Upper lobe of left lung (tissue), 6 donors: Measurements from ENCODE around the gene PIP5K1C. TPM values are rescaled to one million over a fixed set of nuclear protein-coding genes. Genes with fewer than 3 reads are reported as not detected.

Source experiments
- ATAC-seq, 2 donors: fragments of 200-7000 bp; cut with Tn5 transposase; one replicate each; pipeline ENCODE4 v1.9.1; 2022; ENCODE audit warnings: mild to moderate bottlenecking in 2 of 2, moderate library complexity in 2 of 2; ENCODE audit not compliant: low FRiP score in 2 of 2
- DNase-seq, 2 donors: peaks; one replicate each; pipeline ENCODE4 v3.0.0-alpha.2; 2019 to 2020
- H3K27ac ChIP-seq, 4 donors: fragments of 200-600 bp; sonication (generic); one replicate each; pipeline ENCODE4 v1.5.1; 2016 to 2019
- H3K27me3 ChIP-seq, 4 donors: fragments of 200-600 bp; sonication (generic); one replicate each; pipeline ENCODE4 v1.5.1; 2017 to 2019
- H3K36me3 ChIP-seq, 4 donors: fragments of 200-600 bp; sonication (generic); one replicate each; pipeline ENCODE4 v1.5.1; 2016 to 2019
- H3K4me1 ChIP-seq, 4 donors: fragments of 200-600 bp; sonication (generic); one replicate each; pipeline ENCODE4 v1.5.1; 2018 to 2019
- H3K4me3 ChIP-seq, 4 donors: fragments of 200-600 bp; sonication (generic); one replicate each; pipeline ENCODE4 v1.5.1; 2017 to 2019; ENCODE audit warnings: mild to moderate bottlenecking in 2 of 4, moderate library complexity in 1 of 4
- H3K9me3 ChIP-seq, 4 donors: fragments of 200-600 bp; sonication (generic); one replicate each; pipeline ENCODE4 v1.5.1; 2018 to 2019
- CTCF ChIP-seq, 6 experiments: fragments of 450-650 bp in 4 of 6; fragments of 200-600 bp in 2 of 6; sonication (generic) in 2 of 6; IDR thresholded peaks; one replicate each; pipeline ENCODE4 v1.5.1; 2016 to 2019; ENCODE audit warnings: antibody characterized with exemption in 6 of 6
- EP300 ChIP-seq, 4 donors: sonication (generic); formaldehyde crosslinking; IDR thresholded peaks; one replicate each; pipeline ENCODE4 v1.5.1; 2017; ENCODE audit warnings: antibody characterized with exemption in 4 of 4, control low read depth in 2 of 4
- POLR2A ChIP-seq, 4 donors: fragments of 450-650 bp; IDR thresholded peaks; one replicate each; pipeline ENCODE4 v1.5.1; 2016 to 2017; ENCODE audit warnings: antibody characterized with exemption in 4 of 4, mild to moderate bottlenecking in 2 of 4
- POLR2AphosphoS5 ChIP-seq, 2 donors: sonication (generic); formaldehyde crosslinking; IDR thresholded peaks; one replicate each; pipeline ENCODE4 v1.5.1; 2017; ENCODE audit warnings: antibody characterized with exemption in 2 of 2
- WGBS, 2 donors: methylation state at CpG; one replicate each; pipeline ENCODE4 v1.1.5; 2017 to 2018; 5-methylcytosine and 5-hydroxymethylcytosine counted together
- total RNA-seq, 6 donors: library from RNA; depleted of rRNA in 4 of 6; stranded (reverse); fragments of >200 nt in 4 of 6; gene quantifications; one replicate each; pipeline versions ENCODE4 v1.1.0 to v1.2.1, GENCODE V29; 2016 to 2021
- donor health status: DM: no; HTN: no; CAD: no; lungs with moderate emphysema.
- donor health status: DM: no; HTN: yes; CAD: no; lungs with severe emphysema.

The PIP5K1C gene
- total RNA-seq, 6 donors from 2014 or later = 24.6 to 64.1 (median 43.1) TPM

GRCh38 chr19:3620145-3620816 is 80.0 kb downstream of the PIP5K1C start:
- H3K9me3 ChIP-seq = no peaks in the 10 kb centered on the region
- H3K27me3 ChIP-seq = no peaks in the 10 kb centered on the region
- WGBS, 2 donors = 86 to 91% methylated on average over 10 to 19 of the region's 19 CpGs
- no peak overlapping the region for H3K27ac ChIP-seq
- DNase-seq (peak in 1 of 2 donors; percentile 74), ATAC-seq (no peak)
- H3K4me3 ChIP-seq = no peak overlapping the region
- no peak for TF ChIP-seq POLR2AphosphoS5 (IDR thresholded peaks at IDR 0.05)
- no peak for TF ChIP-seq POLR2A (IDR thresholded peaks at IDR 0.05)
- no peak for TF ChIP-seq CTCF (IDR thresholded peaks at IDR 0.05)
- TF ChIP-seq EP300 (IDR thresholded peaks at IDR 0.05) = no peak
- H3K36me3 ChIP-seq = peaks cover 6 to 63% (median 49%) of the 10 kb centered on the region in 4 donors
- peaks cover 16 to 28% (median 23%) of the 10 kb centered on the region in 4 donors for H3K4me1 ChIP-seq

GRCh38 chr19:3619631-3620012 is 80.6 kb downstream of the PIP5K1C start:
- 85 to 90% methylated on average over 17 of the region's 17 CpGs for WGBS, 2 donors
- TF ChIP-seq POLR2A (IDR thresholded peaks at IDR 0.05) (no peak), POLR2AphosphoS5 (IDR thresholded peaks at IDR 0.05) (no peak), CTCF (IDR thresholded peaks at IDR 0.05) (no peak), EP300 (IDR thresholded peaks at IDR 0.05) (no peak)
- Histone ChIP-seq H3K9me3 (no peaks in the 10 kb centered on the region), H3K27ac (no peak overlapping the region), H3K27me3 (no peaks in the 10 kb centered on the region), H3K4me3 (no peak overlapping the region), H3K36me3 (peaks cover 6 to 69% (median 49%) of the 10 kb centered on the region in 4 donors), H3K4me1 (peaks cover 9 to 22% (median 17%) of the 10 kb centered on the region in 4 donors)
- peak in 1 of 2 donors; percentile 65 for DNase-seq
- ATAC-seq = no peak

DNA sequence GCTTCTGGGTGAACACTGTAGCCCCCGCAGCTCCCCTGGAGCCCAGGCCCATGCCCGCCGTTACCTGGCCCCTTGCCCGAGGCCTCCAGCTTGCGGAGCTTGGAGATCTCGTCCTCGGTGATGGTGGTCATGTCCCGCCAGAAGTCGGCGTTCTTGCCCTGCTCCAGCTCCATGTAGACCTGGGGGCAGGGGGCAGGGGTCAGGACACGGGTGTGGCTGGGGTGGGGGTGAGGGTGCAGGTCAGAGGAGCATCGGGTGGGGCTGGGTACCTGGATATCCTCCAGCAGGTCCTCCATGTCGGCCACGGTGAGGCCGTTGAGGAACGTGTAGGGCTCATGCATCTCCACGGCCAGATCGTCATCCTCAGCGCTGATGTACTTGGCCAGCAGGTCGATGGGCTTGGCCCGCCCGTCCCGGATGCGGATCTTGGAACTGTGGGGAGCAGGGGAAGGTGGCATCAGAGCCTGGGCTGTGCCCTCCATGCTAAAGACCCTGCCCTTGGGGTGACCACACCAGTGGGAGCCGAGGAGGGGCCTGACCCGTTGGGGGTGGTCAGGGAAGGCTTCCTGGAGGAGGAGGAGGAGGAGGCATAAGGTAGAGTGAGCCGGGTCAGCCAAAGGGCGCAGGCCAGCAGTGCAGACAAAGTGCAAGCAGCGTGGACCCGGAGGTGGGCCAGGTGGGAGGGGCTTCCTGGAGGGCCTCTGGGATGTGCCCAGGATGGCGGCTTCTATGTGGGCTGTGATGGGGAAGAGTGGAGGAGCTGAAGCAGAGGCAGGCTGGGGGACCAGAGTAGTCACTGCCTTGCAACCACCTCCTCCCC is 81.2 kb downstream of the PIP5K1C start:
- no peak overlapping the region for H3K4me3 ChIP-seq
- H3K36me3 ChIP-seq = peaks cover 6 to 69% (median 49%) of the 10 kb centered on the region in 4 donors
- WGBS, 2 donors = 82 to 90% methylated on average over 19 to 23 of the region's 31 CpGs
- DNase-seq = no peak
- H3K27ac ChIP-seq = no peak overlapping the region
- no peak for TF ChIP-seq EP300 (IDR thresholded peaks at IDR 0.05)
- TF ChIP-seq POLR2A (IDR thresholded peaks at IDR 0.05) = no peak
- TF ChIP-seq CTCF (IDR thresholded peaks at IDR 0.05) = peak in 1 of 6 experiments; percentile 16
- TF ChIP-seq POLR2AphosphoS5 (IDR thresholded peaks at IDR 0.05) = no peak
- peaks cover 7 to 19% (median 12%) of the 10 kb centered on the region in 4 donors for H3K4me1 ChIP-seq
- no peaks in the 10 kb centered on the region for H3K27me3 ChIP-seq
- no peak for ATAC-seq
- H3K9me3 ChIP-seq = no peaks in the 10 kb centered on the region

GRCh38 chr19:3618144-3618810 is 82.0 kb downstream of the PIP5K1C start:
- TF ChIP-seq EP300 (IDR thresholded peaks at IDR 0.05) (no peak), POLR2A (IDR thresholded peaks at IDR 0.05) (no peak), CTCF (IDR thresholded peaks at IDR 0.05) (peak; percentile 85 to 96 (median 92))
- H3K9me3 ChIP-seq = no peaks in the 10 kb centered on the region
- 52 to 63% methylated on average over 5 to 14 of the region's 31 CpGs for WGBS, 2 donors
- H3K4me3 ChIP-seq = peak overlapping the region in 3 of 4 donors; percentile 11 to 20 (median 13)
- H3K4me1 ChIP-seq = peaks cover 7 to 25% (median 14%) of the 10 kb centered on the region in 4 donors
- ATAC-seq (peak; percentile 73 to 91), DNase-seq (peak; percentile 50 to 93)
- no peaks in the 10 kb centered on the region for H3K27me3 ChIP-seq
- H3K27ac ChIP-seq = peak overlapping the region; percentile 11 to 72 (median 24)
- peaks cover 6 to 71% (median 49%) of the 10 kb centered on the region in 4 donors for H3K36me3 ChIP-seq
